HG02981 (cell line): ENCODE data around the gene GUCA2B.

Experiments
- ATAC-seq: cut with Tn5 transposase; IDR thresholded peaks from one replicate; pipeline ENCODE4 v1.9.1; 2021; ENCODE audit warnings: mild to moderate bottlenecking, moderate library complexity; ENCODE audit not compliant: unreplicated experiment

GUCA2B gene

DNA sequence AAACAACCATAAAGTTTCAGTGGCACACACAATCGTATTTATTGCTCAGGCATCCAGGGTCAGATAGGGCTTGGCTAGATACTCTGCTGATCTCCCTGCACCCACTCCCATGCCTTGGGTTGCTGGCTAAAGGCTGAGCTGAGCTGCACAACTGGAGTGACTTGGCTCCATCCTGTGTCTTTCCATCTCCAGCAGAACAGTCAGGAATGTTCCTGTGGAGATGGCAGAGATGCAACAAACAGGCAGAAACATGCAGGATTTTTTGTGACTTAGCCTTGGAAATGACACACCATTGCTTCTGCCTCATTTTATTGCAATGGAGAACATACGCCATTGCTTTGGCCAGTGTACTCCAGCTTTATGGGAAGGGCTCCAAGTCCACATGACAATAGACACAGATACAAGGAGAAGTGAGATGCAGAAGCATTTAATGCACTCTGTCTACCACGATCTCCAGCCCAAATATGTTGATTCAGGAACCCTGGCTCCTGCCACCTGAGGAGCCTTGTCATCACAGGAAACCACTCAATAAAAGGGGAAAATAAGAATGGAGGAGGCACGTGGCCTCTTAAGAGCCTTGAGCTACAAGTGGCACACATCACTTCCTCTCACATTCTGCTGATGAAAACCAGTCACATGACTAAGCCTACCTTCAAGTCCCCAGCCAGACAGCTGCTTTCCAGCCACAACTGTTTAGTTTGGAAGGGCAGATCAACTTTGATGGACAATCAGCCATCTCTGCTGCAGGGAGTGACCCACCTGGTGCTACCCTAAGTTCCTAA is 10.1 kb upstream of the GUCA2B start:
- no peak for ATAC-seq

DNA sequence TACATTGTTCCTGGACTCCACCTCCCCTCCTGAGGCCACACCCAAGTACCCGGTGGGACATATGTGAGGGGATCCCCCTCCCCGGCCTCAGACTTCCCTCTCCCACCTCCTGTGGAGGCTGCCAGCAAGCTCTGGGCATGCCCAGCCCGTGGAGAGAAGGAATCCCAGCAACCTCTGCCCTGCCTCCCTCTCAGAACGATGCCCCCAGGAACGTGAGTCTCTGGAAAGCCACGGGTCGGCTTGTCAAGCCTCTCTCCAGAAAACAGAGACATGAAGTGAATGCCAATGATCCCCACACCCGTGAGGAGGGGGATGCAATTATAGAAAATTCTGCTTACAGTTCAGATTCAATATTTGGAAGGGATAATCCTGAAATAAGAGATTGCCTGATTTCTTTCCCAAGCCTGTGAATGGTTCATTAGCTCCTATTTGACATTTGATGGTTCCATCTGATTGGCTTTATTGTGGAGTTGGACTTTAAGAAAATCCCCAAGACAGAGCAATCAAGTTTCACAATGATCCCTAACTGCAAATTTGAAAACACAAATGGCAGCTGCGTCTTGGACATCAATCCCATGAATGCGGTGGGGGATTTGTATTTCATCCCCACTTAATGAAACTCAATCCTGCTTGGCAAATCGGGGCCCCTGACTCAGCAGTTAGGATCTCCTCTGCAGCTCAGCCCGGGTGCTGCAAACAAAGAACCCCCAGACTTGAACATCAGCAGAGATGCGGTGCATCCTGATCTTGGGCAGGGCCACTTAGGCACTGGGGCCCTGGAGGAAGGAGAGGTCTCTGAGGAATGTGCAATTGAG is 9.1 kb upstream of the GUCA2B start:
- no peak for ATAC-seq

DNA sequence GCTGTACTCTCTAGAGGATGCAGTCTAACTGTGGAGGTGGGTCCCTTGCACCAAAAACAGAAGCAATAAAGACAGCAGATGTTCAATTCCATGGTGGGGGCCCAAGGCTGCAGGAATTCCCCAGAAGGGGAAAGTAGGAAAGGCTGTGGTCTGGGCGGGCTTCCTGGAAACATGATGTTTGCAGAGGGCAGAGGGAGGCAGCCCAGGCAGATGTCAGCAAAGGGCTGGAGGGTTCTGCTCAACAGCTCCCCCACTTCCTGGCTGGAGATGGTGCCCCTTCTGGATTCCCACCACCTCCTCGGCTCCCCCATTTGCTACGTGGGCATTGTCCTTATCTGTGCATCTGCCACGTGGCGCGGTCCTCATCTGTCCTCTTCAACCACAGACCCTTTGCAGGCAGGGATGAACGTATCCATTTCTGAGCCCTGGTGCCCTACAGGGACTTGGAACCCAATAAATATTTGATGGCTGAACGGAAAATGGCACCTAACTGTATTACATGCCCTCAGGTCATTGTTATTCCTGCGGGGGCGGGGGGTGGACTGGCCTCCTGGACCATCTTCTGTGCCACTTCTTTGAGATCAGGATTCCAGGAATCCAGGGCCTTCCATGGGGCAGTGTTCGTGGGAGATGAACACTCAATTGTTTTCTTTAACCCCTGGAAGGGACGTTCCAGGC is 8.4 kb upstream of the GUCA2B start:
- ATAC-seq, result no peak

GRCh38 chr1:42145389-42145716 is 7.9 kb upstream of the GUCA2B start:
- no peak for ATAC-seq

DNA sequence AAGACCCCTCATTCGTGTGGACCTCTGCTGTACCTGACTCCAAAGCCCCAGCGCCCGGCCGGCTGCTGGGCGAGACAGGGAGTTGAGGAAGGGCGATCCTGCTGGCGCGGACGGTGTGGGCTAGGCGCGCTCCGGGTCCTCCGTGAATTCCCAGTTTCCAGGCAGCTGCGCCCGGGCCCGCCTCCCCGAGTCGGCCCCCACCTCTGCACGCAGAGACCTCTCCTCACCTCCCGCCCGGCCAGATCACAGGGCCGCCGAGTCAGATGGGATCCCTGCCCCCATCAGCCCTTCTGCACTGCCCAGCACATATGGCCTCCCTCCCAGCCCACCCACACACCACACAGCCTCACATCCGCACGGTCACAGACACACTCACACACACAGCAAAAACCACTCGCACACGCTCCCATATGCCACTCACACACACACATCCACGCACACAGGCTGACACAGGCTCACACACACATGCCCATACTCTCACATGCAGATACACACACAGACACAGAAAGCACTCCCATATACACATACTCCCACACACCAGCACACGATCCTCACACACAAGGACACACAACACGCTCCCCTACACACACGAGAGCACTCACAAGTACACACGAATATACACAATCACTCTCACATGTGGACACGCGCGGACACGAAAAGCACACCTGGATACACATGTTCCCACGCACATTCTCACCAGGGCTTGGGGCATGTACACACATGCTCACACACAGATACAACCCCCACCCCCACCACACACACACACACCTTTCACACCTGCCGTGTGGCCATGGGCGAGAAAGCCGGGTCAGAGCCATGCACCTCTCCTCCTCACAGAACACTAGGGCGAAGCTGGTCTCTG is 7.2 kb upstream of the GUCA2B start:
- no peak for ATAC-seq

DNA sequence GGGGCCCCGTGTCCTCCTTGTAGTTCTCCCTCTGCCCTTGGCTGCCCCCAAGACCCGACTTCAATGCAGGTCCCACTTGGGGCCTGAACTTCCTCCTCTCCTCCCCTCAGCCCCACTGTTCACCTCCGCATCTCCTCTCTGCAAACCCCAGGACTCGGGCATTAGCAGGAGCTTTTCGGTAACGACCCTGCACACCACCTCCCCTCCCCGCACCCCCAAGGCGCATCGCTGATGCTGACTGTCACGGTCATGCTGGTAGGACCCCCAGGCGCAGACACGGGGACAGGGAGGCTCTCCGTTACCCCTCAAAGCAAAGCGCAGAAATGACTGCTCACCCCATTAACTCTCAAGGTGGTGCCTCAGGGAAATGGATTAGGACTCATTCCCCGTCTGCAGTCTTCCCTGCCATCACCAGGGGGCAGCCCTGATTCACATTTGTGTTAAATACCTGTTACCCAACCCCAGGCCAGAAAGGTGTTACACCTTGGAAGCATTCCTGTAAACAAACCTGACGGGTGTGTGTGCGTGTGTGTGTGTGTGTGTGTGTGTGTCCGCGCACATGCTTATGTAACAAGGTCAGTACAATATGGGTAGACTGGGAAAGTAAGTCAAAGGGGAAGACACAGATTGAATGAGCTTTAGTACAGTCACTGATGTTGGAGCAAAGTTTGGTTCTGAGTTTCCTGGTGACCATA is 6.4 kb upstream of the GUCA2B start:
- ATAC-seq, result no peak

DNA sequence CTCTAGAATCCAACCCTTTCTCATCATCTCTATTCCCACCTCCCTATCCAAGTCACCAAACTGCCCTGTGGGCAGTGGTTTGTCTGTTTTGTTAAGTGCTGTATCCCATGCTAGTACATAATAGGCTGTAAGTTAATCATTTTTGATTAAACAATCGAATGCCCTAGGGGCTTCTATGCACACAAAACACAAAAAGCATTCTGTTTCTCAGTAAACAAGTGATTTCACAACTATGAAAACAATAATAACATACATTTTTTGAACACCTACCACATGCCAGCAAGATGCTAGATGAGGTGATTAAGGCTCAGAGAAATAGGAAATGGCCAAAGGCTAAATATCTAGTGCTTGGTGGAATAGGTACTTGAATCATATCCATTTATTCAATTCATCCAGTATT is 5.0 kb upstream of the GUCA2B start:
- ATAC-seq, result no peak

- ATAC-seq, result no peak
These were observed 2.6 kb upstream of the GUCA2B start for GRCh38 chr1:42150651-42151050.

GRCh38 chr1:42152119-42152518 is 1.1 kb upstream of the GUCA2B start:
- no peak for ATAC-seq

DNA sequence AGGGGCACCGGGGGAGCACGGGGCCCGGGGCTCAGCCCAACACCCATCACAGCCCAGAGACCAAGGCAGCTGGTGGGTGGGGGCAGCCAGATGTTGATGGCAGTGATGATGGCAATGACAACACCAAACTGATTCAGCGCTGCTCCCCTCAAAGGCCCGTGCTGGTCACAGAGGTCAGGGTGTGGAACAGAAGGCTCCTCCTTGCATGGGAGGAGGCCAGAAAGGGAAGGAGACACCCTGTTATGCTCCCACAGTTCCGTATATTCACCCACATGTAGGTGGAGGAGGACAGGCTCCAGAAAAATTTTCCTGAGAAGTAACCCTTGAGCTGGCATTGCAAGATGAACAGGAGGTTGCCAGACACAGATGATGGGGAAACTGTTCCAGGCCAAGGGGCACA is 414 bp downstream of the GUCA2B start:
- ATAC-seq, result no peak

GRCh38 chr1:42154685-42155084 is 1.5 kb downstream of the GUCA2B start:
- ATAC-seq, result no peak

DNA sequence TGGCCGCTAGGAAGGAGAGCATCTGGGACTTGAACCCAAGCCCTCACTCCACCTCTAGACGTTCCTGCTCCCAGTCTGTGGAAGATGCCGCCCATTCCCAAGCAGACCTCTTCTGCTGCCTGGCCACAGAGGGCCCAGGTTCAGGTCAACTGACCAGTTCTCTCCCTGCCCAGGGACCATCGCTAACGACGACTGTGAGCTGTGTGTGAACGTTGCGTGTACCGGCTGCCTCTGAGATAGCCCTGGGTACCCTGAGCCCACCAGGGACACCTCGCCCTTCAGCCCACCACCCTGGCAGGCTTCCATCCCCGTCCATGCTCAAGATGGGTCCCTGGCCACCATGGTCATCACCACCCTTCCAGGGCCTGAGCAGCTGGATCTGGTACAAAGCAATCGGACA is 2.2 kb downstream of the GUCA2B start:
- no peak for ATAC-seq

- ATAC-seq, result no peak
These were observed 4.5 kb downstream of the GUCA2B start for GRCh38 chr1:42157667-42158066.

GRCh38 chr1:42158189-42158588 is 5.0 kb downstream of the GUCA2B start:
- no peak for ATAC-seq

DNA sequence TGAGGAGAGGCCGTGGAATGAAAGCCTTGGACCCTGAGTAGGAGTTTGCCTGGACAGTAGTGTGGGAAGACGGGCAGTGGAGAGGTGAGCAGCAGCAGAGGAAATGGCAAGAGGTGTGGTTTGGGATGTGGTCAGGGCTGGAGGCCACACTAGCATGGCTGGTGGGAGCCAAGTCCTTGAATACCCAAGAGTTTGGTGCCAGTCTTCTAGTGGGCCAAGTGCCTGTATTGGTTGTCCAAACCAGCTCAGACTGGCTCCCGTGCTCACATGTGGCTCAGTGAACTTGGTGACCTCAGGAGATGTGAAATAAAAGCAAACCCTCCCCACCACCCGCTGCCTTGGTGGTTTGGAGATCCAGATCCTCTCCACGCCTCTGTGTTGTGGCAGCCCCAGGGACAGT is 9.0 kb downstream of the GUCA2B start:
- no peak for ATAC-seq

DNA sequence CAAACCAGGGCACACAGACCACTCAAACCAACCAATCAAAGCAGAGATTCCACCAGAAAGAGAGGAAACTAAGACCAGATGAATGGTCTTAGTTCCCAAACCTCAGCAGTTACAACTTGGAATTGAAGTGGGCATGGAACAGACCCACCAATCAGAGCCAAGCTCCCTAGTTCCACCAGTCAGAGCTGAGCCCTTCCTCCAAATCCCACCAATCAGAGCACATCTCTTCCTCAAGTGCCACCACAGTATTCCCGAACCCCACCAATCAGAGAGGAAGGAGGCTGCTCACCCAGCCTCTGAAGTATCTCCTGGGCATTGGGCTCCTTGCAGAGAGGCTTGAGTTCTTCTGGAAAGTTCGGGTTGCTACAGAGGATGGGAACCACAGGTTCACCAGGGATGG is 9.9 kb downstream of the GUCA2B start:
- no peak for ATAC-seq

GRCh38 chr1:42163536-42164503 is 10.6 kb downstream of the GUCA2B start:
- ATAC-seq, result no peak

DNA sequence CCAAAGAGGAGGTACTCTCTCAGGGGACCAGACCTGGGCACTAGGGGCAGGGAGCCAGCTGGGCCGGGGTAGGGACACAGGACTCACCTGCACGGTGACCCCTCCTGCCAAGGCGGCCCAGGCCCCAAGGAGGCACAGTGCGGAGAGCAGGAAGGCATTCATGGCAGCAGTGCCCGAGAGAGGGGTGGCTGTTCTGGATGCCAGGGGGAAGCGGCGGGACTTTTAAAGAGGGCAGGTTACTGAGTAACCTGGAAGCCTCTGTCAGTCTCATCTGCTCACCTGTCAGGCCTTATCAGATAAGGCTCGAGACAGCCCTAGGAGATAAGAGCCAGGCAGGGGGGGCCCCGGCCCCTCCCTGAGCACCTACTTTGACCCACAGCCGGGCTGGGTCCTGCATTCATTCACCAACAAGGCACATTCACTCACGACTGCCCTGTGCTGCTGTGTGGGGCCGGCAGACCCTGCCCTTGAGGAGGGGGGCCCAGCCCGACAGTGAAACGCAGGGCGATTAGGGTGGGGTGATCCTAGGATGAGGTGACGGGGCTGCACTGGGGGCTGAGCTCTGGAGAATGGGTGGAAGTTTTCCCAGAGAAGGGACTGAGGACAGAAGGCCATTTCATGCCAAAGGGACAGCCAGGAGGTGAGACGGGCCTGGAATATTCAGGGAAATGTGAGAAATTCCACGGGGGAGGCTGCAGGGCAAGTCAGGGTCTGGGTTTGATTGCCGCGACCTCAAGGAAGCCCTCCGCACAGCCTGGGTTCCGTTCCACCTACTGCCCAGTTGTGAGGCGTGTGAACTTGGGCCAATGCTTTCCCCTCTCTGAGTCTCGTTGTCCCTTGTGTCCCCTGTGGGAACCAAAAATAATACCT is 11.6 kb downstream of the GUCA2B start, which contains the start of gene GUCA2A:
TSS of gene GUCA2A (minus strand) at position 195 of the 870 bp plus-strand sequence. CDS start at position 162, 33 bp downstream.
- ATAC-seq, result no peak
